Activated gamma-delta T cell treated with anti-CD3 and anti-CD28 coated beads, Interleukin-2, amount 50 U/mL, for 16 hours (primary cell): ENCODE measurements around the gene IFITM10.

Source experiments
- DNase-seq: peaks from one replicate; pipeline ENCODE4 v3.0.0-alpha.2; 2020; ENCODE audit warnings: low read depth

Gene IFITM10

DNA sequence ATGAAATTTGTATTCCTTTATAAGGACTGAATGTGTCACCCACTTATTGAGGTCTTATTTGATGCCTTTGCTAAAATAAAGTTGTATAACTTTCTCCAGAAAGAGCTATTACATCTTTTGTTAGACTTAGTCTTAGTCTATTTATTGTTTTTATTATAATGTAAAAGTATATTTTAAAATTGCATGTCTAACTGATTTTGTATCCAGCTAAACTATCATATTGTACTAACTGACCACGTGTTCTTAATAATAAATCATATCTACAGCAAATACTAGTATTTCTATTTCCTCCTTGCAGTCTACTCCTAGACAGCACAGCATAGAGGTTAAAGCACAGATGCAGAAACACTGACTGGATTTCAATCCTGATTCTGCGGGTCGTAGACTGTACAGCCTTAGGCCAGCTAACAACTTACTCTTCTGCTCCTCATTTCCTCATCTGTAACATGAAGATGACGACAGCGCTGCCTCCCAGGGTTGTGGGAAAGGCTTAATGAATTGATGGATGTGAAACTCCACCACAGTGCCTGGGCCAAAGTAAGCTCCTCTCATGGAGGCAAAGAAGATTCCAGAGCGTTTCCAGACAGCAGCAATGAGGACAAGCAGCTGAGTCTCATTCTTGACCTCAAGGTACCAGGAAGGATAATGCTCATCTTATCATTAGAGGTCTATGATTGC, 13.2 kb downstream of the IFITM10 start:
- DNase-seq = no peak

DNA sequence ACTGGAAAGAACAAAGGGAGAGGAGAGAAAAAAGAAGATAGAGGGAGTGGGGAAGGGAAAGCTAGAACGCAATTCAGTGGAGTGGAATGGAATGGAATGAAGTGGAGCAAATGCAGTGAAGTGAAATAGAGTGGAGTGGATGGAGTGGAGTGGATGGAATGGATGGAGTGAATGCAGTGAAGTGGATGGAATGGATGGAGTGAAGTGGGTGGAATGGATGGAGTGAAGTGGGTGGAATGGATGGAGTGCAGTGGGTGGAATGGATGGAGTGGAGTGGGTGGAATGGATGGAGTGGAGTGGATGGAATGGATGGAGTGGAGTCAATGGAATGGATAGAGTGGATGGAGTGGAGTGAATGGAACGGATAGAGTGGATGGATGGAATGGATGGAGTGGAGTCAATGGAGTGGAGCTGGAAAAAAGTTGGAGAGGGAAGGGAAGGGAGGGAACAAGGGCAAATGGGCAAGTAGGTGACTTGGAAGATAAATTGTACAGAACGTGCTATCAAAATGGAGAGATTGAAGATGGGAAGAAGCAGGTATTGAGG, 13.9 kb downstream of the IFITM10 start:
- DNase-seq = no peak

DNA sequence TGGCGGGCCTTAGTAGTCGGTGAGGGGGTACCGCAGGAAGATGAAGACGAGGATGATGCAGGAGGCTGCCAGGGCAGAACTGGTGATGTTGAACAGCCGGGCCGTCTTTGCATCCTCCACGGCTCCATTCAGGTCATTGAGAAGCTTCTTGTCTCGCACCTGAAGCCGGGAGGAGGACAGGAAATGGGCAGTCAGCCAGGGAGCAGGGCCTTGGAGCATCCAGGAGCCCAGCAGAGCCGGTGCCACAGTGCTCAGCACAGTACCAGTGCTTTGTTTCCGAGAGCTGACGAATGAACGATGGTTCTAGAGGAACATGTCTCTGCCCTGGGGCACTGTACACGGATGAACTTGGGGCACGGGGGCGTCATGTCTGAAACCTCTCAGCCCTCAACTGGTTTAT, 15.1 kb downstream of the IFITM10 start:
- DNase-seq = no peak

DNA sequence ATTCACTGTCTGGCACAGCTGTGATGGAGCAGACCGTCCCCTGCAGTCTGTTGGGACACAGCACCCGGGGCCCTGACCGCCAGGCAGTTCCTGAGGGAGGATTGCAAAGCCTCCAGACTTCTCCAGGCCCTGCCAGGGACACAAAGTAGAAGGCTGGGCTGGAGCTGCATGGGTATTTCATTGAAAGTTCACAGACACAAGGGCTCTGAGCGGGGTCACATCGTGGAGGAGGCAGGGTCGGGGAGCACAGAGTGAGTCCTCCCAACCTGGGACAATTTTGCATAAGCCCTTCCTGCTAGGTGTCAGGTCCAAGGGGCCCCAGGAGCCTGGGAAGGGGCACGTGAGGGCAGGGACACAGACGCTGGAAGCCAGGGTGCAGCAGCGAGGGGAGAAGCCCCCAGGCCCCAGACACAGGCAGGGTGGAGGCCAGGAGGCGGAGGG, 15.7 kb downstream of the IFITM10 start:
- no peak for DNase-seq

DNA sequence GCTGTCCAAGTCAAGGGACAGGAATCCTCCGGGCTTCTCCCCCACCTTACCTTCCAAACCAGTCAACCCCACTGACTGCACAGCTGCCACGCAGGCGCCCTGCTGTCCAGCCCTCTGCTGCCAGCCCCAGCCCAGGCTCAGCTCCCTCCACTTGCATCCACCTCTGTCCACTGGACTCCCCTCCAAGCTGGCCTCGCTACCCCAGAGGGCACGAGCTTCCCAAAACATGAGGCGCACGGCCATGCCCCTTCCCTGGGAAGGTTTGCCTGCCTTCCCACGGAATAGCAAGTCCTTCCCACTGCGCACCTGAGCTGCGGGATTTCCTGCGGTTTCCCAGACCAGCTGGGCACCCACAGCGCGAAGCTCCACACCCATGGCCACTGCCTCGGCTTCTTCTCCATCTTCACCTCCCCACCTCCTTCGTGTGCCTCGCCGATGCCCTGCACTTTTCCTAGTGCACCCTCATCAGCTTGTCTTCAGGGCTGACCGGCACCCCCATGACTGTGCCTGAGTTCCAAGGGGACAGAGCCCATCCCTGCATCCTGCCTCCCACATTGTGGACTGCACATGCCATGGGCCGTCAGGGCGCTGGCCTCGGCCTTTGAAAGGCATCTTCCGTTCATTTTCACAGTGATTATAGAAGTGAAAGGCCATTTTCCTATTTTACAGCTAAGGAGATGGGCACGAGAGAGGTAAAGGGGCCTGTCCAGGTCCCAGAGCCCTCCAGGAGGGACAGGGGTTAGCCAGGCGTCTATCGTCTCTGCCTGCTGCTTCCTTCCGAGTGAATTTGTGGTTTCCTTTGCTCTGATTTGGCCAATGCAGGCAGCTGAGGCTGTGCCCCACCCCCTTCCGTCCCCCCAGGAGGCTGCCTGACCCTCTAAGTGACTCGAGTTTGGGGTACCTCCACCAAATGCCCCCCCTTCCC, 16.4 kb downstream of the IFITM10 start:
- no peak for DNase-seq

DNA sequence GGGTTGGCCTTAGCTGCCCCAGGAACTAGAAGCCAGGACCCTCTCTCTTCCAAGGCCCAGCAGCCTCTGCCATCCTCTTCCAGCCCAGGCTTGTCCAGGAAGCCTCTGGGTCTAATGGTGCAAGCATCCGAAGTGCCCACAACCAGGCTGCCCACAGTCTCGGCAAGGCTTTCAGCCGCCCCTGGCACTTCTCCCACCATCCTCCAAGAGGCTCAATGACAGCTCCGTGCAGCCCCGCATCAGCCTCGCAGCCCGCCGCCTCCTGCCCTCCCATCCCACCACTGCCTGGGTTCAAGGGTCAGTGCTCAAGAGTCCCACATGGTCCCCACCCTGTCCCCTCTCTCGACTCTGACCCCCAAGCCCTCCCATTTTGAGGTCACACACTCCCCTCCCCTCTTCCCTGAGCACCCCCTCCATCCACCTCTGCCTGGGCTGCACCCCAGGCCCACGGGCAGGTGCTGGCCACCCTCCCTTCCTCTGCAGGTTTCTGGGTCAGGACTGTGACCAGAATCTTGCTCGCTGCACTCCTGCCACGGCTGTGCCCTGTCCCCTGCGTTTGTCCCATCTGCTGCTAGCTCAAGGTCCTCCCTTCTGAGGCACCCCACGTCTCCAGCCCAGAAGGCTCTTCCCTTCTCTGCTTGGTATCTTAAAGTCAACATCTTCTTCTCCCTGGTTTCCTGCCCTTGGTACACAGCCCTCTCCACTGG, 17.2 kb downstream of the IFITM10 start:
- no peak for DNase-seq

DNA sequence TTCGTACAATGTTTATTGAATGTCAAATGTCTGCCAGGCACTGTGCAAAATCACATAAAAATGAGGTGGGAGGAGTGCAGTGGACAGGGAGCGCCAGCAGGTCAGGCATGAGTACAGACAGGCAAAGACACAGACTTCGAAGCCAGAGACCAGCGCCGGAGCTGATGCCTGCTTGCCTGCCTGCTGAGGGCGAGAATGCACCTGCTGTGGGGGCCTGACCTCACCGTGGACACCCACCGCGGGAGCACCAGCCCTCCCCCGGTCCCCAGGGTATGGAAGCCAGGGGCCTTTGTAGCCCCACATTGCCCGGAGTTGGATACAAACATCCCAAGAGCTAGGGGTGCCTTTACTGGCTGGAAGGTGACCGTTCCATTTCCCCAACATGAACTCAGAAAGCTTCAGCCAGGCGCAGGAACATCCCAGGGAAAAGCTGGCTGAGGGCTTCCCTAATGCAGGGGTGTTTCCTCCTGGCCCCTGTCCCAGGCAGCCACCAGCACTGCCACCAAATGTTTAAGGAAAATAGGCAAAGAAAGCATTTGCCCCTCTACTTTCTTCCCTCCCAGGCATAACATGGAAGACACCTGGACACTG, 17.9 kb downstream of the IFITM10 start:
- no peak for DNase-seq

DNA sequence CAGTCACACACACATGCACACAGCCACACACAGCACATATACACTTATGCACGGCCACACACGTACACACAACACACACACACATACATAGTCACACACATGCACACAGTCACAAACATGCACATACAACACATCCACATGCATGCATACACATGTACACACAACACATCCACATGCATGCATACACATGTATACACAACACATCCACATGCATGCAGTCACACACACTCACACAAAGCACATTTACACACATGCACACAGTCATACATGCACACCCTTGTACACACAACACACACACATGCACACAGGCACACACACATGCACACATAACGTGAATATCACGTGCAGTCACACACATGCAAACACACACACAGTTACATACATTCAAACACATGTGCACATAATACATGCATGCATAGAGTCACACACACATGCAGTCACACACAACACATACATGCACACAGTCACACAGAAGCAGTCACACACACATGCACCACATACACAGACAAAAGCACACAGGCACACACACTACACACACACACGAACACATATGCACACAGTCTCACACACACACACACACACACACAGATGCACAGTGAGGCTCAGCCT, 18.8 kb downstream of the IFITM10 start:
- DNase-seq = no peak

DNA sequence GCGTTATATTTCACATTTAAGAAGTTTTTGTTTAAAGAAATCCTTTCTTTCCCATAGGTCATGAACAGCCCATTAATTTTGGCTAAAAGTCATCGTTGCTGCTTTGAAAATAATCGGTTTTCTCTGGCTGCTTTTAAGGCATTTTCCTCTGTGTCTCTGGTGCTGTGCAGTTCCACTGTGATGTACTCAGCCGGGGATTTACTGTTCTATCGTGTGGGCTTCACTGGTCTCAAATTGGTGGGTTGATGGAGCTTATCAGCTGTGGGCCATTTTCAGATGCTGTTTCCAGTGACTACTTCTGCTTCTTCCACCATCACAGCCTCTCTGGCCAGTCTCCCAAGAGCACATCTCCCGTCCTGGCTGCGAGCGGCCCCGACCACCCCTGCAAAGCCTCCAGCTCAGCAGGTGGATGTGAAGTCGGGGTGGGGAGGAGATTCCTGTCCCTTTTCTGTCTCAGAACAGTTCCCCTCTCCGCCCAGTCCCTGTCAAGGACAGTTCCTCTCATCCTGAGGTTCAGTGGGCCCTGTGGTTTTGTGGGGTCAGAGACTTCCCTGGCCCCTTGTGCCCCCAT, 20.3 kb downstream of the IFITM10 start:
- no peak for DNase-seq

DNA sequence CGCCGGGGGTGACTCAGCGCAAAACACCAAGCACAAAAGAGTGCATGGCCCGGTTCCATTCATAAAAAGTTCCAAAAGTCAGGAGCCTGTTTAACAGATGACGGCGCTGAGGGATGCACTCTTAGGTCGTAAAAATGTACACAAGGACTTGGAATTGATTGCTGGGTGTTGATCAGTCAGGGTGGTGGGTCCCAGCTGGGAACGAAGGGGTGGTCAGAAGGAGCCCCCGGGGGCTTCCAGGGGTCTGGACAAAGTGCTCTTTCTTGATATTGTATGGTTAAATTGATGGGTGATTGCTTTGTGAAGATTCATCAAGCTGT, 20.7 kb downstream of the IFITM10 start:
- DNase-seq = no peak

DNA sequence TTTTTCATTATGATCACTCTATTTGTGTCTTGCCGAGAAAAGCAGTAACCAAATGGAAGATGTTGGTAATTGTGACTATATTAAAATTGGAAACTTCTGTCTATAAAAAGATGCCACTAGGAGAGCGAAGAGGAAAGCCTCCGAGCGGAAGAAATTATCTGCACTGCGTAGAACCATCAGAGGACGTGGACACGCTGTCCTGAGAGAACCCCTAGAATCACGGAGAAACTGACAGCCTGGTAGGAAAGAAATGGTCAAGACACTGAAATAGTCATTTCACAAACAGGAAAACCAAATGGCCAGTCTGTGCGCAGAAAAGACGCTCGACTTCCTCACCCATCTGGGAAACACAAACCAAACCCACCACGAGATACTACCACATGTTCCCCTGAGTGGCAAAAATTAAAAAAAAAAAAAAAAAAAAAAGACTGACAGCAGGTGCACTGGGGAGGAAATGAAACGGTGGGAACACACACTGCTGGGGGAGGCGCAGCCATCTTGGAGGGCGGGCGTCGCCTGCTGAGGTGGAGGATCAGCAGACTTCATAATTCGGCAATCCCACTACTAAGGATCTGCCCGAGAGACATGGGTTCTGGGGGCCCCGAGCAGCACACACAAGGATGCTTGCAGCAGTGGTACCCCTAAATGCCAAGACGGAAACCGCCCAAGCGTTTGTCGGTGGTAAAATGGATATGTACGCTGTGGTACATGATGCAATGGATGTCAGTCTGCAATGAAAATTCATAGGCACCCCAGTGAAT, 21.3 kb downstream of the IFITM10 start:
- no peak for DNase-seq

DNA sequence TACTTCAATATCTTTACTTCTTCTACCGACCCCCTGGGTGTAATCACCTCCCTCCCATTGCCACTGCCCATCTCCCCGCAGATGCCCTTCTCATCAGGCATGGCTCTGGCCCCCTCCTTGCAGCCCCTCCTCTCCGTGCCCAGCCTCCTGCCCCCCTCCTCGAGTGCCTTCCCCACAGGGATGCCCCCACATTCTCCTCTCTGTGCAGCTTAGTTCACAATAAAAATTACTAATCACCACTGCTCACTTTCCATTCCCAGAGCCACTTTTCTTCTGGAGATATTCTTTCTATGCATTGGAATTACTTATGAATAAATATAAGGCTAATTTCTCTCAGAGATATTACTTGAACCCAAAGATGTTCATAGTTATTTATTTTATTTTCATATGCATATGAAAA, 22.1 kb downstream of the IFITM10 start:
- no peak for DNase-seq

DNA sequence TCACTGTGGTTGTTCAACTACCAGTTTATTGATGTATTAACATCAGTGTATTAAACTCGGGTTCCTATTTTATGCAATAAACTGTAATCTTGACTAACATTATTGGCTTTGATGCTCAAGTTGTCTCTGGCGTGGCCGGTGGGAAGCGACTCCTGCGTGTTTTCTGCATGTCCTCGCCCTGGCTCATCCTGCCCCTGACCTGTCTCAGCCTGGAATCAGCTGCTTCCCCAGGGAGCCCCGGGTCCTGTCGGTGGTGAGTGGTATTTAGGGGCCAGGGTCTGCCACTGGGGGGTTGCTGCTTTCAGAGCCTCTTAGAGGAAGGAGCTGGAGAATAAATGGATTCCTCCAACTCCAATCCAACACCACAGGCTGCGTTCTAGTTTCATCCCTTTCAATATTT, 22.5 kb downstream of the IFITM10 start:
- DNase-seq = no peak

DNA sequence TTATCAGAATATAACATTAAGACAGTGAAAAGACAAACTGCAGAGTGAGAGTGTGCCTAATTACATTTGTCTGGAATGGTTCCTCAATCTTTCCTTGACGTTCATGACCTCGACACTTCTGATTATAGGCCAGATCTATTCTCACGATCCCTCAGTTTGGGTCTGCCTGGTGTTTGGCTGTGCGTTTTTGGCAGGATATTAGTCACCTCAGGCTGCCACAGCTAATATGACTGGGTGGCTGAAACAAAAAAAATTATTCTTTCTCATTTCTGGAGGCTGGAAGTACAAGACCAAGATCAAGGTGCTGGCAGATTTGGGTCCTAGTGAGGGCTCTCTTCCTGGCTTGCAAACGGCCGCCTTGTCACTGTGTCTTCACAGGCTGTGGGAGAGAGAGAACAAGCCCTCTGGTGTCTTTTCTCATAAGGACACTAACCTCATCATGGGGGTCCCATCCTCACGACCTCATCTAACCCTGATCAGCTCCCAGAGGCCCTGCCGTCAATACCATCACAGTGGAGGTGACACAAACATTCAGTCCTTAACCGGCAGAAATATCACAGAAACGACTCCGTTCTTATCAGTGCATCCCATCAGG, 23.2 kb downstream of the IFITM10 start:
- DNase-seq = no peak

DNA sequence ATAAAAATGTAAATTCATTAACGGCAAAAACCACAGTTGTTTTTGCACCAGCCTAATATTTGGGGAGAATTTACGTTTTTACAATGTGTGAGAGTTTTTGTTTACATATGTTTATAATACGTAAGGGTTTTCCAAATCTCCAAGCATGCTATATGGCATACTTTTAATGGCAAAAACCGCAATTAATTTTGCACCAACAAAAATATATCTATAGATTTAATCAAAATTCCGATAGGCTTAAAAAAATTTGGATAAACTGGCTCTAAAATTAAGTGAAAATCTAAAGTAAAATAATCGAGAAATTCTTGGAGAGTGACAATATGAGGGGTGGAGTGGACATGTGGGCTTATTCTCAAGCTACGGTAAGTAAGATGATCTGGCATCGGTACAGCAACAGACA, 30.6 kb downstream of the IFITM10 start:
- DNase-seq = no peak

DNA sequence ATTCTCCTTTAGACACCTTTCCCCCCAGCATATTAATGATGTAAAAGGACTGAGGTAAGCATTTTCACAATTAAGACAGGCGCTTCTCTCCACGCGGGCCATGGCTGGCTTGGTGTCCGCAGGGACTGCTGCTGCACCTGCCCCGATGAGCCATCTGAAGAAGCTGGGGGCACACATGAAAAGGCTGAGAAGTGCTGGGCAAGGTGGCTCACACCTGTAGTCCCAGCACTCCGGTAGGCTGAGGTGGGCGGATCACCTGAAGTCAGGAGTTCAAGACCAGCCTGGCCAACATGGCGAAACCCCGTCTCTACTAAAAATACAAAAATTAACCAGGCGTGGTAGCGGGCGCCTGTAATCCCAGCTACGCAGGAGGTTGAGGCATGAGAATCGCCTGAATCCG, 32.1 kb downstream of the IFITM10 start:
- DNase-seq = no peak

DNA sequence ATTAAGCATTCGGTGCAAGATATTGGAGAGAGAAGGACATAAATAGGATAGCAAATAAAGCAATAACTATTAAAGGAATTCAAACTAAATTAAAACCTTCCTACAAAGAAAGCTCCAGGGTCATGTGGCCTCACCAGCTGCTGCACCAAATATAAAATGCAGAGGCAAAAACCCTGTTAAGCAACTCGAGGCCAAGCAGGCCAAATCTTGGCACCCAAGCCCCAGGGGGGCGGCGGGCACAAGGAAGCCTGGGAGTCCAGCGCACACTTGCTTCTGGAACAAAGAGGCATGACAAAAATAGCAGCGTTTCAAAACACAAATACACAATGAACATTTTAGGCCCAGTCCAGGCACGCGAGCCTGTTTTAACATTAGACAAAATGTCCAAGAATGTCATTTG, 32.6 kb downstream of the IFITM10 start:
- DNase-seq = no peak

DNA sequence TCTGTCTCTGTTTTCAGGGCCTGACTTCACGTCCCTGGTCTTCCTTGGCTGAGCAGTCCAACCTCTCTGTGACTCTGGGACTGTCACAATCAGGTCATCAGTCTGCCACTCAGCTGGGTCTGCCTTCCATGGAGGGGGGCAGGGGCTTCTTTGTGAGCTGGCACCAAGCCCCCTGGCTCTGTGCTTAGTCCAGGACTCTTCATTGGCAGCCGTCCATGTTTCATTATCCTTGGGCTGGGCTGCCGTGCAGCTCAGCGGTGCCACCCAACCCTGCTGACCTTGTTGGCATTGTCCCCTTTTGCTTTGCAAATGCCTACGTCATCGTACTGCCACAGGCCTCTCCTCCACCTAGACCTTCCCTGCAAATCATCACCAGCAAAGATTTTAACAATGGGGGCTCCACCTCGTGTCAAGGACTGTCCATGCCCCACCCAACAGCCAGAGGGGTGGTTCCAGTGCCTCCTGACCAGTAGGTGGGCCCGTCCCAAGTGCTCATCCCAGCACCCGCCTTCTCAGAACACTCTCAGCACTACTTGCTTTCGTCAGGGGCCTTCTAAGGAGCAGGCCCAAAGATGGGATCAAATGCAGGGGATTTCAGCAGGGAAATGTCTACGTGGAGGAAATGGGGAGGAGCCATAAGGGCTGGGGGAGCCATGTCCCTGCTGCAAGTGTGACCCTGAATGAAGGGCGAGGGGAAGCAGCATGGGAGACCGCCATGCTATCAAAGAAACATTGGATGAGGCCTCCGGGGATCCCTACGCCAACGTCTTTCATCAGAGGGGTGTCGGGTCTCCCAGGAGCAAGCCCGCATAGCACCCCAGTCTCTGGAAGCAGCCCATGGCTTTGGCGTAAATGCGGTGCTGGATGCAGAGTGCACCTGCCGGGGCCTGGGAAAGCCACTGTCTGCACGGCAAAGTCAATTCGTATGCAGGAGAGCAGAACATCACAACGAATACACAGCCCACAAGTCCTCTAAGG, 35.2 kb downstream of the IFITM10 start:
- DNase-seq = no peak

DNA sequence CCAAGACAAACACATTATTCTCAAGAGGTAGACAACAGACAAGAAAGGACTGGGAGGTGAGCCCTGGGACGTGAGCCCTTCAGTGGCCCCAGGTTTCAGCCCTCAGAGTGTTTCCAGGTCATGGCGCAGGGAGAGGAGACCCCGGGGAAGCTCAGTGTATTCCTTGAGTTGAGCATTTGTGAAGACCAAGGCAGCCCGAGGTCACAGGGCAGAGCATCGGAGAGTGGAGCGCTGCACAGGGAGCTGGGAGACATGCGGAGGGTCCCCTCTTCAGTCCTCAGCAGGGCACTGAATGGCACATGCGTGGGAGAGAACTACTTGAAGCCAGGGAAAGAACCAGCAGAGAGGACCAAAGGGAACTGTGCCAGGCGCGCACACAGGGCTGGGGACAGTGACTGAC, 41.7 kb downstream of the IFITM10 start:
- DNase-seq = no peak
